Measurements from ENCODE around the gene CDK6. TPM values are rescaled to one million over a fixed set of nuclear protein-coding genes. Genes with fewer than 3 reads are reported as not detected.

Gene CDK6
- total and polyA plus RNA-seq, 2 of the 8 experiments (the other 6 are each of a cell fraction or from before 2014, with no cell fraction given) = 5.9 to 18.9 TPM

DNA sequence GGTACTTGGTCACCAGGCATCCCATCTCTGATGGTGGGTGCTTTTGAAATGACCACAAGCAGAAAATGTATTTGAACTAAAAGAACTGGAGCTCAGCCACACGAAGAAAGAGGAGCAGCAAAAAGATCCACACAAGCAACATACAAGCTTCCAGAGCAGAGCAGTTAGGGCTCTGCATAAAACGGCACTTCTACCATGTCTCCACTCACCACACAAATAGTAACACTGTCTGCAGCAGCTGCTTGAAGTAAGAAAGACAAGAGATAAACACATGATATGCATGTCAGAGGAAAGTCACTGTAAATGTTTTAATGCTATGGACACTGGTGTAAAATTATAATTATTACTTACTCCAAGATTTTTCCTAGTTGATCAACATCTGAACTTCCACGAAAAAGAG is 213.7 kb downstream of the CDK6 start (continued):
- TF ChIP-seq HDAC6 (IDR thresholded peaks at IDR 0.05; ENCODE audit: low read depth, low read length) (no peak), NRF1 (IDR thresholded peaks at IDR 0.05; ENCODE audit: low read depth, low read length) (no peak), HDAC2 (IDR thresholded peaks at IDR 0.05; ENCODE audit: borderline replicate concordance in 1 of 2, low read depth in 2 of 2, low read length in 2 of 2) (no peak), ATF3 (IDR thresholded peaks at IDR 0.05; ENCODE audit: insufficient read depth, low read depth, low read length) (no peak), EGR1 (IDR thresholded peaks at IDR 0.05; ENCODE audit: borderline replicate concordance, low read depth, low read length) (no peak), POLR2AphosphoS5 (IDR thresholded peaks at IDR 0.05; ENCODE audit: low read depth, low read length) (no peak), TBP (IDR thresholded peaks at IDR 0.05; ENCODE audit: low read depth, low read length) (no peak)
- TF ChIP-seq, protein P1, sequence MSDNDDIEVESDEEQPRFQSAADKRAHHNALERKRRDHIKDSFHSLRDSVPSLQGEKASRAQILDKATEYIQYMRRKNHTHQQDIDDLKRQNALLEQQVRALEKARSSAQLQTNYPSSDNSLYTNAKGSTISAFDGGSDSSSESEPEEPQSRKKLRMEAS (IDR thresholded peaks at IDR 0.05) = no peak

Measured in H1 (cell line).